ENCODE results near the gene MEGF6. TPM values are rescaled to one million over a fixed set of nuclear protein-coding genes. Genes with fewer than 3 reads are reported as not detected.

The MEGF6 gene
- total and polyA plus RNA-seq, 2 donors (not counting 3 experiments of a cell fraction or from before 2014, with no cell fraction given) = 22.5 to 63.7 TPM

DNA sequence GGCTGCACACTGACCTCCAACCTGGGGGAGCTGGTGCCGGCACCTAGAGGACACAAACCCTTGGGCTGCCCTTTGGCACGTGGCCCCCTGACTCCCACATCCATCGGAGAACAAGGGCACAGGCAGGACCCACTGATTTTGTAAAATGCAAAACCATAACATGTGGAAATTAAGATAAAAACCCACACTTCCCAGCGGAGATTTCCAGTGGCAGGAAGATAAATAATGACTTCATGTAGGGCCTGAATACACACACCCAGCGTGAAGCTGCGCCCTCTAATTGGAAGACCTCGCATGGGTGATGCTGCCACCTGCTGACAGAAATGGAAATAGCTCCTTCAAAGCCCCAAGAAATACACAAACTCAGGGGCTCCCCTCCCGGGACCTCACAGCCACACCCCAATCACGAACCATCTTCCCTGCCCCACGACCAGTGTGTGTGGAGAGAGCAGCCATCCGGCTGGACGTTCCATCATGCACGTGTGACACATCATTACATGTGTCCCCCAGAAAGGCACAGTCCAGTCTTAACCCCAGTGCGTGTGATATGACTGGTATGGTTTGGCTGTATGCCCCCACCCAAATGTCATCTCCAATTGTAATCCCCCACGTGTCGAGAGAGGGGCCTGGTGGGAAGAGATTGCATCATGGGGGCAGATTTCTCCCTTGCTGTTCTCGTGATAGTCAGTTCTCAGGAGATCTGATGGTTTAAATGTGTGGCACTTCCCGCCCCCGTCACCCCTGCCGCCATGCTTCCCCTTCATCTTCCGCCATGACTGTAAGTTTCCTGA lies 7.8 kb upstream of the MEGF6 start:
- peaks cover 25% of the 10 kb centered on the region for H3K4me1 ChIP-seq (ENCODE audit: control insufficient read depth, extremely low read depth, insufficient read depth, low read length)
- no peaks in the 10 kb centered on the region for H3K79me2 ChIP-seq (ENCODE audit: control insufficient read depth, insufficient read depth, low read length)
- H3K36me3 ChIP-seq (ENCODE audit: control insufficient read depth in 2 of 2, extremely low read depth in 1 of 2, insufficient read depth in 2 of 2, low read length in 2 of 2) = no peaks in the 10 kb centered on the region
- FAIRE-seq (peak; percentile 95), DNase-seq (ENCODE audit: low read depth, low spot score) (peak; percentile 80)
- H3K4me3 ChIP-seq (replicated peaks in 1 of 3; ENCODE audit: insufficient read depth in 1 of 3, low read depth in 1 of 3, low read length in 3 of 3) = no peak overlapping the region
- H4K20me1 ChIP-seq (replicated peaks; ENCODE audit: control insufficient read depth, extremely low read depth, insufficient read depth, low read length) = no peaks in the 10 kb centered on the region
- H3K27ac ChIP-seq (ENCODE audit: insufficient read depth, low read depth, low read length) = peak overlapping the region; percentile 47
- no peak overlapping the region for H3K4me2 ChIP-seq (ENCODE audit: insufficient read depth, low read length)
- CTCF ChIA-PET = interaction anchor here (0.6 to 7.0 kb wide), 43 partner anchors 9 to 182 kb away, joined by 3 to 196 read pairs (median 6); partner anchors contain the start of genes ARHGEF16 and MEGF6
- H2AFZ ChIP-seq (ENCODE audit: low read depth, low read length) = peak overlapping the region; percentile 70
- POLR2A ChIA-PET = interaction anchor here (0.6 to 0.7 kb wide), 2 partner anchors 23 to 54 kb away, joined by 4 to 5 read pairs; no protein-coding TSS in a partner anchor
- no peaks in the 10 kb centered on the region for H3K9me3 ChIP-seq (replicated peaks; ENCODE audit: control insufficient read depth, insufficient read depth, low read length)
- no peaks in the 10 kb centered on the region for H3K9me1 ChIP-seq (replicated peaks; ENCODE audit: control insufficient read depth, extremely low read depth, insufficient read depth, low read length)
- H3K9ac ChIP-seq (replicated peaks; ENCODE audit: extremely low read depth, insufficient read depth, low read length) = no peak overlapping the region
- no TSS peak for BruUV-seq (replicated peaks)
- H3K27me3 ChIP-seq (ENCODE audit: control insufficient read depth in 2 of 2, insufficient read depth in 2 of 2, low read length in 2 of 2) = no peaks in the 10 kb centered on the region
- TF ChIP-seq, protein P1, sequence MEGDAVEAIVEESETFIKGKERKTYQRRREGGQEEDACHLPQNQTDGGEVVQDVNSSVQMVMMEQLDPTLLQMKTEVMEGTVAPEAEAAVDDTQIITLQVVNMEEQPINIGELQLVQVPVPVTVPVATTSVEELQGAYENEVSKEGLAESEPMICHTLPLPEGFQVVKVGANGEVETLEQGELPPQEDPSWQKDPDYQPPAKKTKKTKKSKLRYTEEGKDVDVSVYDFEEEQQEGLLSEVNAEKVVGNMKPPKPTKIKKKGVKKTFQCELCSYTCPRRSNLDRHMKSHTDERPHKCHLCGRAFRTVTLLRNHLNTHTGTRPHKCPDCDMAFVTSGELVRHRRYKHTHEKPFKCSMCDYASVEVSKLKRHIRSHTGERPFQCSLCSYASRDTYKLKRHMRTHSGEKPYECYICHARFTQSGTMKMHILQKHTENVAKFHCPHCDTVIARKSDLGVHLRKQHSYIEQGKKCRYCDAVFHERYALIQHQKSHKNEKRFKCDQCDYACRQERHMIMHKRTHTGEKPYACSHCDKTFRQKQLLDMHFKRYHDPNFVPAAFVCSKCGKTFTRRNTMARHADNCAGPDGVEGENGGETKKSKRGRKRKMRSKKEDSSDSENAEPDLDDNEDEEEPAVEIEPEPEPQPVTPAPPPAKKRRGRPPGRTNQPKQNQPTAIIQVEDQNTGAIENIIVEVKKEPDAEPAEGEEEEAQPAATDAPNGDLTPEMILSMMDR (IDR thresholded peaks at IDR 0.05; ENCODE audit: extremely low read depth in 1 of 2, insufficient read depth in 1 of 2, low read depth in 1 of 2, low read length in 2 of 2) = peak; percentile 78
- TF ChIP-seq GATA2 (IDR thresholded peaks at IDR 0.05; ENCODE audit: insufficient read depth, insufficient read length, low read depth, low read length) (no peak), POLR2AphosphoS5 (IDR thresholded peaks at IDR 0.05; ENCODE audit: insufficient read depth, low read depth, low read length) (no peak), FOS (IDR thresholded peaks at IDR 0.05; ENCODE audit: borderline replicate concordance, insufficient read depth, low read length) (peak; percentile 17)
- dilution Hi-C loops (cut with MboI; ENCODE audit: extremely low pct_ligation_motif_present, low sequenced_read_pairs) (no loop called here), intact Hi-C loops (cut with micrococcal nuclease) (loop anchor here (1.0 to 2.0 kb wide), 6 partner anchors 29 to 166 kb away; no protein-coding TSS in a partner anchor)

All from endothelial cell of umbilical vein (primary cell).